ENCODE data around the gene CPM. TPM values are rescaled to one million over a fixed set of nuclear protein-coding genes. Genes with fewer than 3 reads are reported as not detected.
A peak's percentile ranks its signal among the peaks of the same experiment; 100 is the strongest.

Gene CPM
- polyA plus RNA-seq, 1 experiment: 5.8 TPM

- H3K27me3 ChIP-seq (ENCODE audit: control insufficient read depth, insufficient read depth, low read length): peaks cover 3% of the 10 kb centered on the region; the same call in 1 of the 2 replicates
- no peaks in the 10 kb centered on the region for H3K36me3 ChIP-seq (ENCODE audit: control insufficient read depth, insufficient read depth, low read length)
- no peak overlapping the region for H3K4me3 ChIP-seq (ENCODE audit: low read depth, low read length)
- TF ChIP-seq CTCF (IDR thresholded peaks at IDR 0.05; ENCODE audit: insufficient read depth, low read depth, low read length): no peak
- ChIA-PET CTCF (interaction anchor here (0.6 kb wide), 1 partner anchor 81 kb away, joined by 3 read pairs; no protein-coding TSS in a partner anchor), POLR2A (no interaction called here)
- DNase-seq (ENCODE audit: low read depth): no peak
Measured at GRCh38 chr12:68934392-68934791, 1.4 kb upstream of the CPM start.

- TF ChIP-seq CTCF (IDR thresholded peaks at IDR 0.05; ENCODE audit: insufficient read depth, low read depth, low read length): no peak
- peak overlapping the region; percentile 57 for H3K4me3 ChIP-seq (ENCODE audit: low read depth, low read length)
- no peaks in the 10 kb centered on the region for H3K36me3 ChIP-seq (ENCODE audit: control insufficient read depth, insufficient read depth, low read length)
- CTCF ChIA-PET: interaction anchor here (1.2 kb wide), 1 partner anchor 34 kb away, joined by 3 read pairs; no protein-coding TSS in a partner anchor
- no peak for DNase-seq (ENCODE audit: low read depth)
- peaks cover 3% of the 10 kb centered on the region; the same call in 1 of the 2 replicates for H3K27me3 ChIP-seq (ENCODE audit: control insufficient read depth, insufficient read depth, low read length)
- POLR2A ChIA-PET: no interaction called here
Measured at GRCh38 chr12:68932128-68932960, 627 bp downstream of the CPM start.

- CTCF ChIA-PET: no interaction called here
- no peak for TF ChIP-seq CTCF (IDR thresholded peaks at IDR 0.05; ENCODE audit: insufficient read depth, low read depth, low read length)
- DNase-seq (ENCODE audit: low read depth): no peak
- H3K4me3 ChIP-seq (ENCODE audit: low read depth, low read length): no peak overlapping the region
- POLR2A ChIA-PET: no interaction called here
- no peaks in the 10 kb centered on the region for H3K36me3 ChIP-seq (ENCODE audit: control insufficient read depth, insufficient read depth, low read length)
- peaks cover 3% of the 10 kb centered on the region; the same call in 1 of the 2 replicates for H3K27me3 ChIP-seq (ENCODE audit: control insufficient read depth, insufficient read depth, low read length)
Measured at GRCh38 chr12:68930178-68930577, 2.8 kb downstream of the CPM start.

- CTCF ChIA-PET: interaction anchor here (0.6 kb wide), 1 partner anchor 571 kb away, joined by 3 read pairs; no protein-coding TSS in a partner anchor
- Histone ChIP-seq H3K4me3 (ENCODE audit: low read depth, low read length) (no peak overlapping the region), H3K36me3 (ENCODE audit: control insufficient read depth, insufficient read depth, low read length) (no peaks in the 10 kb centered on the region), H3K27me3 (ENCODE audit: control insufficient read depth, insufficient read depth, low read length) (no peaks in the 10 kb centered on the region)
- TF ChIP-seq CTCF (IDR thresholded peaks at IDR 0.05; ENCODE audit: insufficient read depth, low read depth, low read length): no peak
- peak; percentile 11 for DNase-seq (ENCODE audit: low read depth)
- POLR2A ChIA-PET: no interaction called here
Measured at GRCh38 chr12:68924546-68924945, 8.4 kb downstream of the CPM start.

GRCh38 chr12:68919581-68920239 lies 13.3 kb downstream of the CPM start:
- H3K4me3 ChIP-seq (ENCODE audit: low read depth, low read length): no peak overlapping the region
- DNase-seq (ENCODE audit: low read depth): no peak
- CTCF ChIA-PET: no interaction called here
- no peaks in the 10 kb centered on the region for H3K36me3 ChIP-seq (ENCODE audit: control insufficient read depth, insufficient read depth, low read length)
- POLR2A ChIA-PET: no interaction called here
- no peaks in the 10 kb centered on the region for H3K27me3 ChIP-seq (ENCODE audit: control insufficient read depth, insufficient read depth, low read length)
- no peak for TF ChIP-seq CTCF (IDR thresholded peaks at IDR 0.05; ENCODE audit: insufficient read depth, low read depth, low read length)
